HEK293T (cell line): ENCODE results near the gene ARF4.

Experiments
- BHLHE40 ChIP-seq: fragments of 450-650 bp; IDR thresholded peaks from 2 replicates; pipeline ENCODE4 v1.6.1; 2016; ENCODE audit warnings: mild to moderate bottlenecking, moderate library complexity, borderline replicate concordance
- ELF4 ChIP-seq: fragments of 450-650 bp; IDR thresholded peaks from 2 replicates; pipeline ENCODE4 v1.6.1; 2017; ENCODE audit warnings: antibody characterized with exemption
- PKNOX1 ChIP-seq: fragments of 450-650 bp; IDR thresholded peaks from 2 replicates; pipeline ENCODE4 v1.6.1; 2016
- SP1 ChIP-seq: fragments of 450-650 bp; IDR thresholded peaks from 2 replicates; pipeline ENCODE4 v1.6.1; 2017

- TF ChIP-seq PKNOX1 (no peak), BHLHE40 (no peak), ELF4 (no peak), SP1 (no peak)
These were observed 30.8 kb upstream of the ARF4 start for GRCh38 chr3:57627976-57628375.
